MM.1S (cell line): ENCODE results near the gene KIAA1217.

ENCODE experiments used
- DNase-seq: peaks from one replicate; pipeline ENCODE4 v3.0.0-alpha.2; 2015
- H2AFZ ChIP-seq: fragments of 300-600 bp; sonication (generic); 2 replicates; pipeline ENCODE4 v1.6.0; 2016; ENCODE audit warnings: antibody characterized with exemption, low read length
- H3F3A ChIP-seq: fragments of 300-600 bp; sonication (generic); 2 replicates; pipeline ENCODE4 v1.6.1; 2016; ENCODE audit warnings: mild to moderate bottlenecking, antibody characterized with exemption, low read length, moderate library complexity, mixed read lengths; ENCODE audit not compliant: insufficient read depth
- H3K27ac ChIP-seq: fragments of 300-600 bp; sonication (generic); 2 replicates; pipeline ENCODE4 v1.5.1; 2016; ENCODE audit warnings: mild to moderate bottlenecking, low read length
- H3K27me3 ChIP-seq: fragments of 300-600 bp; sonication (generic); replicated peaks from 2 replicates; pipeline ENCODE4 v1.6.0; 2016; ENCODE audit warnings: low read length; ENCODE audit not compliant: insufficient read depth
- H3K36me3 ChIP-seq: fragments of 300-600 bp; sonication (generic); replicated peaks from 2 replicates; pipeline ENCODE4 v1.6.1; 2016; ENCODE audit warnings: mild to moderate bottlenecking, low read length, mixed read lengths; ENCODE audit not compliant: insufficient read depth
- H3K4me1 ChIP-seq: fragments of 300-600 bp; sonication (generic); 2 replicates; pipeline ENCODE4 v1.6.1; 2016; ENCODE audit warnings: low read length, mixed read lengths
- H3K4me2 ChIP-seq: fragments of 300-600 bp; sonication (generic); 2 replicates; pipeline ENCODE4 v1.6.0; 2016; ENCODE audit warnings: low read depth, low read length
- H3K4me3 ChIP-seq: fragments of 300-600 bp; sonication (generic); 2 replicates; pipeline ENCODE4 v1.5.1; 2016; ENCODE audit warnings: low read length, mixed read lengths
- H3K79me2 ChIP-seq: fragments of 300-600 bp; sonication (generic); 2 replicates; pipeline ENCODE4 v1.6.1; 2016; ENCODE audit warnings: mixed run types, low read length, mixed read lengths
- H3K9ac ChIP-seq: fragments of 300-600 bp; sonication (generic); 2 replicates; pipeline ENCODE4 v1.6.1; 2016; ENCODE audit warnings: low read length, mixed read lengths
- H3K9me2 ChIP-seq: fragments of 300-600 bp; sonication (generic); replicated peaks from 2 replicates; pipeline ENCODE4 v1.6.1; 2016; ENCODE audit warnings: mild to moderate bottlenecking, low read length, mixed read lengths; ENCODE audit not compliant: insufficient read depth
- H3K9me3 ChIP-seq: fragments of 300-600 bp; sonication (generic); replicated peaks from 2 replicates; pipeline ENCODE4 v1.6.1; 2016; ENCODE audit warnings: mild to moderate bottlenecking, low read length, mixed read lengths; ENCODE audit not compliant: insufficient read depth
- H4K20me1 ChIP-seq: fragments of 300-600 bp; sonication (generic); 2 replicates; pipeline ENCODE4 v1.6.1; 2016; ENCODE audit warnings: mild to moderate bottlenecking, low read length, moderate library complexity, mixed read lengths; ENCODE audit not compliant: insufficient read depth
- CTCF ChIP-seq: fragments of 300-600 bp; sonication (generic); IDR thresholded peaks from 2 replicates; pipeline ENCODE4 v1.5.1; 2016; ENCODE audit warnings: antibody characterized with exemption, low read length, mixed read lengths
- EZH2 ChIP-seq: fragments of 300-600 bp; sonication (generic); optimal IDR thresholded peaks from 2 replicates; pipeline ENCODE3; 2017; ENCODE audit warnings: low read depth, mild to moderate bottlenecking, antibody characterized with exemption, low read length, mixed read lengths
- EZH2phosphoT487 ChIP-seq: fragments of 300-600 bp; sonication (generic); IDR thresholded peaks from 2 replicates; pipeline ENCODE4 v1.6.1; 2018; ENCODE audit warnings: antibody characterized with exemption, low read length

KIAA1217 gene

GRCh38 chr10:24462889-24463552 is 254.1 kb downstream of the KIAA1217 start:
- no peak for DNase-seq
- no peak for TF ChIP-seq EZH2phosphoT487
- no peak for TF ChIP-seq CTCF
- TF ChIP-seq EZH2, result no peak
- Histone ChIP-seq H3K4me3 (no peak overlapping the region), H3K27me3 (no peaks in the 10 kb centered on the region), H3K27ac (no peak overlapping the region), H3K4me1 (peaks cover 71% of the 10 kb centered on the region), H3K36me3 (no peaks in the 10 kb centered on the region), H4K20me1 (no peaks in the 10 kb centered on the region), H3K9me2 (no peaks in the 10 kb centered on the region), H3K4me2 (peak overlapping the region; percentile 49), H3K9ac (no peak overlapping the region), H3K9me3 (no peaks in the 10 kb centered on the region), H2AFZ (no peak overlapping the region), H3F3A (peaks cover 36% of the 10 kb centered on the region), H3K79me2 (peaks cover 78% of the 10 kb centered on the region)

- no peaks in the 10 kb centered on the region for H3K9me3 ChIP-seq
These were observed 254.9 kb downstream of the KIAA1217 start for GRCh38 chr10:24463611-24464426.

GRCh38 chr10:24465124-24465874 is 256.4 kb downstream of the KIAA1217 start:
- Histone ChIP-seq H3K4me3 (peak overlapping the region; percentile 48), H3K27me3 (no peaks in the 10 kb centered on the region), H4K20me1 (no peaks in the 10 kb centered on the region), H3K9ac (no peak overlapping the region), H3K9me3 (no peaks in the 10 kb centered on the region), H3K27ac (peak overlapping the region; percentile 55; the same call in 1 of the 2 replicates), H2AFZ (no peak overlapping the region), H3K79me2 (peaks cover 79% of the 10 kb centered on the region), H3K36me3 (no peaks in the 10 kb centered on the region), H3K4me1 (peaks cover 49% of the 10 kb centered on the region), H3K4me2 (peak overlapping the region; percentile 89), H3F3A (peaks cover 20% of the 10 kb centered on the region), H3K9me2 (no peaks in the 10 kb centered on the region)
- no peak for DNase-seq
- TF ChIP-seq EZH2, result no peak
- TF ChIP-seq EZH2phosphoT487, result no peak
- no peak for TF ChIP-seq CTCF

More at GRCh38 chr10:24463611-24464426, 254.9 kb downstream of the KIAA1217 start:
- H3F3A ChIP-seq, result peaks cover 35% of the 10 kb centered on the region
- peaks cover 64% of the 10 kb centered on the region for H3K4me1 ChIP-seq
- H3K4me3 ChIP-seq, result 0 out of 2 replicates have a peak overlapping the region, but pooled peaks have one; percentile 2
- TF ChIP-seq CTCF, result no peak
- TF ChIP-seq EZH2phosphoT487, result no peak
- no peak for TF ChIP-seq EZH2
- H3K4me2 ChIP-seq, result peak overlapping the region; percentile 49
- peaks cover 77% of the 10 kb centered on the region for H3K79me2 ChIP-seq
- peak; percentile 68 for DNase-seq
- H2AFZ ChIP-seq, result no peak overlapping the region
- peak overlapping the region; percentile 27; the same call in 1 of the 2 replicates for H3K27ac ChIP-seq
- no peaks in the 10 kb centered on the region for H4K20me1 ChIP-seq
- no peaks in the 10 kb centered on the region for H3K27me3 ChIP-seq
- H3K36me3 ChIP-seq, result no peaks in the 10 kb centered on the region
- no peaks in the 10 kb centered on the region for H3K9me2 ChIP-seq
- no peak overlapping the region for H3K9ac ChIP-seq
